ENCODE results near the gene PDE10A. TPM values are rescaled to one million over a fixed set of nuclear protein-coding genes. Genes with fewer than 3 reads are reported as not detected.

Gene PDE10A
- polyA plus RNA-seq, 3 donors, result not detected

GRCh38 chr6:165657325-165657680 is 5.7 kb downstream of the PDE10A start:
- Mint-ChIP-seq H3K4me1 (no peaks in the 10 kb centered on the region), H3K36me3 (no peaks in the 10 kb centered on the region), H3K27me3 (ENCODE audit: low read depth in 3 of 3) (peaks cover 28 to 34% (median 34%) of the 10 kb centered on the region in 3 donors), H3K9me3 (peaks cover 0 to 3% (median 0%) of the 10 kb centered on the region in 7 donors), H3K27ac (no peak overlapping the region), H3K4me3 (no peak overlapping the region)
- no peaks in the 10 kb centered on the region for H4K20me1 ChIP-seq (ENCODE audit: insufficient read depth, low read length)
- no peaks in the 10 kb centered on the region for H3K36me3 ChIP-seq (replicated peaks in 1 of 2; ENCODE audit: control insufficient read depth in 1 of 2, insufficient read depth in 2 of 2, low read length in 2 of 2)
- H3K4me1 ChIP-seq (ENCODE audit: control insufficient read depth in 1 of 2, insufficient read depth in 2 of 2, low read length in 2 of 2), result no peaks in the 10 kb centered on the region
- H3K27ac ChIP-seq (ENCODE audit: low read depth in 1 of 2, low read length in 2 of 2), result no peak overlapping the region
- intact Hi-C loops (cut with micrococcal nuclease), result no loop called here
- no peak overlapping the region for H3K4me3 ChIP-seq (replicated peaks in 1 of 3; ENCODE audit: low read depth in 2 of 3, low read length in 3 of 3)
- no peak for TF ChIP-seq CTCF (IDR thresholded peaks at IDR 0.05)
- H3K9ac ChIP-seq (ENCODE audit: insufficient read depth, low read length, poor library complexity, severe bottlenecking), result no peak overlapping the region
- DNase-seq, result no peak
- no peaks in the 10 kb centered on the region for H3K9me3 ChIP-seq (replicated peaks in 1 of 2; ENCODE audit: control insufficient read depth in 1 of 2, insufficient read depth in 1 of 2, low read length in 2 of 2)
- no peak overlapping the region for H3K4me2 ChIP-seq (replicated peaks; ENCODE audit: extremely low read depth, low read length, poor library complexity, severe bottlenecking)
- H2AFZ ChIP-seq (ENCODE audit: insufficient read depth, low read depth, low read length, poor library complexity, severe bottlenecking), result no peak overlapping the region
- no peaks in the 10 kb centered on the region for H3K79me2 ChIP-seq (ENCODE audit: insufficient read depth, low read length)
- H3K27me3 ChIP-seq (ENCODE audit: control insufficient read depth in 2 of 2, insufficient read depth in 2 of 2, low read length in 2 of 2), result peaks cover 2 to 32% of the 10 kb centered on the region in 2 donors
- WGBS (ENCODE audit: insufficient coverage), result no CpG with 5 or more reads among the region's 5 CpGs

DNA sequence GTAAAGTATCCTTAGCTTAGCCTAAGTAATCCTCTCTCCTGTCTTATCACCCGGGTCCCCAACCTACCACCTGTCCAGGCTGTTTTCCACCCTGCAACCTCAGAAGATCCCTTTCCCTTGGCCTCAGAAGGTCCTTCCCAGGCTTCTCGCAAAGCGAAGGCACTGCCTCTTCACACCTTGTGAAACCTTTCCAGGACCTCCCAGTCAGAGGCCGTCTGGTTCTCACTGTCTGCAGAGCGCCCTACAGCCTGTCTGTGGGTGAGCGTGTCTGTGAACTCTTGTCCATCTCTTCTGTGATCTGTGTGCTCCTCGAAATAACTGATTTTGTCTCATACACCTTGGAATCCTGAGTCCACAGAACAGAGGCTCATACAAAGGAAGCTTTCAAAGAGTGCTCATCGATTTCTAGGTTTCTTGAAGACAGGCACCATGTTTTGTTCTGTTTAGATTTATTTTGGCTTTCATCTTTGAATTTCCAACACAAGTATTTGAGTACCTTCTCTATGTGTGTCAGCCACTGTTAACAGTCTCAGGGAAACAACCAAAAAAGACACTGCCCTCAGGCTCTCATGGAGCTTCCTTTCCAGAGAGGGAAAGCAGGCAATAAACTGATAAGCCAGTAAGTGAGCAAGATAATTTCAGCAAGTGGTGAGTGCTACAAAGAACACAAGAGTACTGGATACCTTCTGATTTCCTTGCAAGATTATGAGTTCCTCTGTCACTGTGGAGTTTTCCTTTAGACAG is 6.3 kb downstream of the PDE10A start:
- no peak overlapping the region for H3K9ac ChIP-seq (ENCODE audit: insufficient read depth, low read length, poor library complexity, severe bottlenecking)
- no peak overlapping the region for H2AFZ ChIP-seq (ENCODE audit: insufficient read depth, low read depth, low read length, poor library complexity, severe bottlenecking)
- Mint-ChIP-seq H3K36me3 (no peaks in the 10 kb centered on the region), H3K27me3 (ENCODE audit: low read depth in 3 of 3) (peaks cover 27 to 31% (median 31%) of the 10 kb centered on the region in 3 donors), H3K4me1 (no peaks in the 10 kb centered on the region), H3K27ac (no peak overlapping the region), H3K9me3 (peaks cover 0 to 3% (median 0%) of the 10 kb centered on the region in 7 donors), H3K4me3 (no peak overlapping the region)
- H3K4me2 ChIP-seq (replicated peaks; ENCODE audit: extremely low read depth, low read length, poor library complexity, severe bottlenecking), result no peak overlapping the region
- 90% methylated on average over 8 of the region's 8 CpGs for WGBS (ENCODE audit: insufficient coverage)
- no peaks in the 10 kb centered on the region for H3K79me2 ChIP-seq (ENCODE audit: insufficient read depth, low read length)
- peaks cover 2 to 32% of the 10 kb centered on the region in 2 donors for H3K27me3 ChIP-seq (ENCODE audit: control insufficient read depth in 2 of 2, insufficient read depth in 2 of 2, low read length in 2 of 2)
- no peaks in the 10 kb centered on the region for H3K4me1 ChIP-seq (ENCODE audit: control insufficient read depth in 1 of 2, insufficient read depth in 2 of 2, low read length in 2 of 2)
- no peak overlapping the region for H3K27ac ChIP-seq (ENCODE audit: low read depth in 1 of 2, low read length in 2 of 2)
- no peaks in the 10 kb centered on the region for H3K36me3 ChIP-seq (replicated peaks in 1 of 2; ENCODE audit: control insufficient read depth in 1 of 2, insufficient read depth in 2 of 2, low read length in 2 of 2)
- H3K4me3 ChIP-seq (replicated peaks in 1 of 3; ENCODE audit: low read depth in 2 of 3, low read length in 3 of 3), result no peak overlapping the region
- TF ChIP-seq CTCF (IDR thresholded peaks at IDR 0.05), result no peak
- DNase-seq, result no peak
- H3K9me3 ChIP-seq (replicated peaks in 1 of 2; ENCODE audit: control insufficient read depth in 1 of 2, insufficient read depth in 1 of 2, low read length in 2 of 2), result no peaks in the 10 kb centered on the region
- H4K20me1 ChIP-seq (ENCODE audit: insufficient read depth, low read length), result no peaks in the 10 kb centered on the region
- intact Hi-C loops (cut with micrococcal nuclease), result no loop called here

All from CD14-positive monocyte (primary cell).